GM23338 (cell line): Measurements from ENCODE around the gene CMC1. TPM values are rescaled to one million over a fixed set of nuclear protein-coding genes. Genes with fewer than 3 reads are reported as not detected.
"Not testable (repeated sequence)": the region's sequence is repeated elsewhere in the genome, so short reads cannot be mapped to it uniquely, and the experiment has no call there.

ENCODE experiments used
- ATAC-seq: fragments of 200-7000 bp; cut with Tn5 transposase; 3 replicates; pipeline ENCODE4 v1.9.1; 2020
- DNase-seq: peaks from one replicate; pipeline ENCODE4 v3.0.0-alpha.2; 2015; ENCODE audit warnings: low spot score
- H2AFZ ChIP-seq: fragments of 200-600 bp; sonication (generic); 2 replicates; pipeline ENCODE4 v1.8.0; 2016; ENCODE audit warnings: antibody characterized with exemption, mild to moderate bottlenecking, moderate library complexity
- H3F3A ChIP-seq: fragments of 200-600 bp; sonication (generic); replicated peaks from 2 replicates; pipeline ENCODE4 v1.8.0; 2017; ENCODE audit warnings: antibody characterized with exemption, mixed run types, low read depth
- H3K27ac ChIP-seq: fragments of 200-600 bp; sonication (generic); 2 replicates; pipeline ENCODE4 v1.6.1; 2016; ENCODE audit warnings: low read depth
- H3K27me3 ChIP-seq: fragments of 200-600 bp; sonication (generic); 2 replicates; pipeline ENCODE4 v1.8.0; 2016; ENCODE audit warnings: mild to moderate bottlenecking, mixed run types, moderate library complexity; ENCODE audit not compliant: insufficient read depth
- H3K36me3 ChIP-seq: fragments of 200-600 bp; sonication (generic); 2 replicates; pipeline ENCODE4 v1.8.0; 2016; ENCODE audit warnings: mild to moderate bottlenecking; ENCODE audit not compliant: insufficient read depth
- H3K4me1 ChIP-seq: fragments of 200-600 bp; sonication (generic); 2 replicates; pipeline ENCODE4 v1.8.0; 2016; ENCODE audit warnings: mild to moderate bottlenecking, moderate library complexity; ENCODE audit not compliant: insufficient read depth
- H3K4me2 ChIP-seq: fragments of 200-600 bp; sonication (generic); 2 replicates; pipeline ENCODE4 v1.7.1; 2017; ENCODE audit warnings: mixed run types
- H3K4me3 ChIP-seq: fragments of 200-600 bp; sonication (generic); 2 replicates; pipeline ENCODE4 v1.6.1; 2016; ENCODE audit warnings: mixed run types
- H3K79me2 ChIP-seq: fragments of 200-600 bp; sonication (generic); replicated peaks from 2 replicates; pipeline ENCODE4 v1.8.0; 2017; ENCODE audit warnings: mild to moderate bottlenecking; ENCODE audit not compliant: insufficient read depth
- H3K9me2 ChIP-seq: fragments of 200-600 bp; sonication (generic); 2 replicates; pipeline ENCODE4 v1.8.0; 2017; ENCODE audit not compliant: insufficient read depth
- H4K20me1 ChIP-seq: fragments of 200-600 bp; sonication (generic); replicated peaks from 2 replicates; pipeline ENCODE4 v1.8.0; 2017; ENCODE audit warnings: mild to moderate bottlenecking; ENCODE audit not compliant: insufficient read depth
- H3K27ac Mint-ChIP-seq: 2 replicates; pipeline ENCODE4 v1.8.0; 2020; ENCODE audit warnings: inconsistent platforms, mild to moderate bottlenecking, moderate library complexity, mixed read lengths
- H3K27me3 Mint-ChIP-seq: 3 replicates; pipeline ENCODE4 v1.8.0; 2022; ENCODE audit warnings: low read depth, mild to moderate bottlenecking, moderate library complexity, mixed read lengths, inconsistent platforms; ENCODE audit not compliant: insufficient read depth, poor library complexity
- H3K36me3 Mint-ChIP-seq: 3 replicates; pipeline ENCODE4 v1.8.0; 2021; ENCODE audit warnings: low read depth, mild to moderate bottlenecking, inconsistent platforms, moderate library complexity, mixed read lengths
- H3K4me1 Mint-ChIP-seq: 3 replicates; pipeline ENCODE4 v1.8.0; 2020; ENCODE audit warnings: mild to moderate bottlenecking, inconsistent platforms, mixed read lengths
- H3K4me3 Mint-ChIP-seq: 3 replicates; pipeline ENCODE4 v1.8.0; 2021; ENCODE audit warnings: moderate library complexity, mild to moderate bottlenecking, inconsistent platforms, mixed read lengths
- H3K9me3 Mint-ChIP-seq: 3 replicates; pipeline ENCODE4 v1.8.0; 2020; ENCODE audit warnings: moderate library complexity, mild to moderate bottlenecking, inconsistent platforms, mixed read lengths
- CREB1 ChIP-seq: fragments of 250-450 bp; sonication (Bioruptor Pico); IDR thresholded peaks from 2 replicates; pipeline ENCODE4 v1.5.0; 2020; ENCODE audit warnings: low read depth, mild to moderate bottlenecking, moderate library complexity
- EZH2 ChIP-seq: fragments of 200-600 bp; sonication (generic); IDR thresholded peaks from one replicate; pipeline ENCODE4 v1.8.0; 2017; ENCODE audit warnings: antibody characterized with exemption, mild to moderate bottlenecking, low read depth; ENCODE audit not compliant: unreplicated experiment
- EZH2phosphoT487 ChIP-seq: fragments of 200-600 bp; sonication (generic); IDR thresholded peaks from one replicate; pipeline ENCODE4 v1.8.1; 2018; ENCODE audit warnings: antibody characterized with exemption; ENCODE audit not compliant: unreplicated experiment
- JUNB ChIP-seq: IDR thresholded peaks from one replicate; pipeline ENCODE4 v1.6.1; 2016; ENCODE audit warnings: antibody characterized with exemption; ENCODE audit not compliant: unreplicated experiment
- POLR2AphosphoS5 ChIP-seq: IDR thresholded peaks from 2 replicates; pipeline ENCODE4 v1.6.1; 2016; ENCODE audit warnings: antibody characterized with exemption, low read depth
- STAT1 ChIP-seq: IDR thresholded peaks from one replicate; pipeline ENCODE4 v1.6.1; 2016; ENCODE audit warnings: antibody characterized with exemption; ENCODE audit not compliant: unreplicated experiment
- ZNF331 ChIP-seq: fragments of 250-450 bp; sonication (Bioruptor Pico); IDR thresholded peaks from 2 replicates; pipeline ENCODE4 v1.5.0; 2020; ENCODE audit warnings: low read depth, mild to moderate bottlenecking, moderate library complexity
- polyA plus RNA-seq: library from polyadenylated mRNA; unstranded; fragments of >200 nt; fragmentation: Nextera tagmentation; extraction: Ambion mirVana; gene quantifications from 2 replicates; pipeline ENCODE4 v1.2.1, GENCODE V29; 2016
- total RNA-seq: library from RNA; depleted of rRNA; stranded (reverse); fragments of >200 nt; shearing (Covaris generic); gene quantifications from 2 replicates; pipeline ENCODE4 v1.2.3, GENCODE V29; 2014
- TF ChIP-seq, protein P1 (sequence below), 2 experiments: fragments of 200-600 bp in 1 of 2; sonication (generic) in 1 of 2; conservative IDR thresholded peaks; 2 replicates each; pipeline versions ENCODE4 v1.5.1 to v1.6.1; 2016 to 2017; ENCODE audit warnings: antibody characterized with exemption in 2 of 2, low read depth in 2 of 2, mild to moderate bottlenecking in 2 of 2, moderate library complexity in 1 of 2
- TF ChIP-seq, protein P2 (sequence below): IDR thresholded peaks from 2 replicates; pipeline ENCODE4 v1.6.1; 2016; ENCODE audit warnings: antibody characterized with exemption
- TF ChIP-seq, protein P3 (sequence below): IDR thresholded peaks from one replicate; pipeline ENCODE4 v1.6.1; 2018; ENCODE audit warnings: antibody characterized with exemption; ENCODE audit not compliant: unreplicated experiment

Gene CMC1
- total and polyA plus RNA-seq, 2 experiments from 2014 or later = 9.2 to 144 TPM

DNA sequence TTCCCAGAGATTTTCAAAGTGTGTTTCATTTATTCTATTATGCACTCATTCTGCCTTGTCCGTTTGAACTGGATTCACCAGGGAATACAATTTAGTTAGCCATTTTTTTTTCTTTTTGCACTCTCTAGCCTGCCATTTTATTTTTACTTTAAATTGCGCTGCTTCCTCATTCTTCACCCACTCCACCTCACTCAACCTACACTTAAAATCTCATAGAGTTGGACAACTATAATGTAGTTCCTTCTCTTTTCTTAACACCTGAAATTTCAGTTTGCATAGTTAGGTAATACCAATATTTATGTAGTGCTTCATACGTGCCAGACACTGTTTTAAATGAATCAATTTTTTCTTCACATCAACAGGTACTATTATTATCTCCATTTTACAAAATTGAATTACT, 42.4 kb upstream of the CMC1 start:
- Histone ChIP-seq H3K4me3 (no peak overlapping the region), H3K9me2 (peaks cover 10% of the 10 kb centered on the region), H4K20me1 (no peaks in the 10 kb centered on the region), H3F3A (no peaks in the 10 kb centered on the region), H3K36me3 (no peaks in the 10 kb centered on the region), H3K27ac (no peak overlapping the region), H3K79me2 (no peaks in the 10 kb centered on the region), H3K27me3 (no peaks in the 10 kb centered on the region), H3K4me2 (no peak overlapping the region), H2AFZ (no peak overlapping the region), H3K4me1 (no peaks in the 10 kb centered on the region)
- ATAC-seq (no peak), DNase-seq (no peak)
- H3K9me3 Mint-ChIP-seq = no peaks in the 10 kb centered on the region
- no peak overlapping the region for H3K4me3 Mint-ChIP-seq
- H3K4me1 Mint-ChIP-seq = no peaks in the 10 kb centered on the region
- TF ChIP-seq, protein P1, sequence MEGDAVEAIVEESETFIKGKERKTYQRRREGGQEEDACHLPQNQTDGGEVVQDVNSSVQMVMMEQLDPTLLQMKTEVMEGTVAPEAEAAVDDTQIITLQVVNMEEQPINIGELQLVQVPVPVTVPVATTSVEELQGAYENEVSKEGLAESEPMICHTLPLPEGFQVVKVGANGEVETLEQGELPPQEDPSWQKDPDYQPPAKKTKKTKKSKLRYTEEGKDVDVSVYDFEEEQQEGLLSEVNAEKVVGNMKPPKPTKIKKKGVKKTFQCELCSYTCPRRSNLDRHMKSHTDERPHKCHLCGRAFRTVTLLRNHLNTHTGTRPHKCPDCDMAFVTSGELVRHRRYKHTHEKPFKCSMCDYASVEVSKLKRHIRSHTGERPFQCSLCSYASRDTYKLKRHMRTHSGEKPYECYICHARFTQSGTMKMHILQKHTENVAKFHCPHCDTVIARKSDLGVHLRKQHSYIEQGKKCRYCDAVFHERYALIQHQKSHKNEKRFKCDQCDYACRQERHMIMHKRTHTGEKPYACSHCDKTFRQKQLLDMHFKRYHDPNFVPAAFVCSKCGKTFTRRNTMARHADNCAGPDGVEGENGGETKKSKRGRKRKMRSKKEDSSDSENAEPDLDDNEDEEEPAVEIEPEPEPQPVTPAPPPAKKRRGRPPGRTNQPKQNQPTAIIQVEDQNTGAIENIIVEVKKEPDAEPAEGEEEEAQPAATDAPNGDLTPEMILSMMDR (conservative IDR thresholded peaks at IDR 0.05; ENCODE audit: low read depth in 2 of 2) = no peak
- no peak for TF ChIP-seq POLR2AphosphoS5
- no peak for TF ChIP-seq ZNF331
- TF ChIP-seq, protein P2, sequence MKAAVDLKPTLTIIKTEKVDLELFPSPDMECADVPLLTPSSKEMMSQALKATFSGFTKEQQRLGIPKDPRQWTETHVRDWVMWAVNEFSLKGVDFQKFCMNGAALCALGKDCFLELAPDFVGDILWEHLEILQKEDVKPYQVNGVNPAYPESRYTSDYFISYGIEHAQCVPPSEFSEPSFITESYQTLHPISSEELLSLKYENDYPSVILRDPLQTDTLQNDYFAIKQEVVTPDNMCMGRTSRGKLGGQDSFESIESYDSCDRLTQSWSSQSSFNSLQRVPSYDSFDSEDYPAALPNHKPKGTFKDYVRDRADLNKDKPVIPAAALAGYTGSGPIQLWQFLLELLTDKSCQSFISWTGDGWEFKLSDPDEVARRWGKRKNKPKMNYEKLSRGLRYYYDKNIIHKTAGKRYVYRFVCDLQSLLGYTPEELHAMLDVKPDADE = no peak
- TF ChIP-seq EZH2 = no peak
- TF ChIP-seq JUNB = no peak
- TF ChIP-seq CREB1 (CRISPR knock-in tag) = no peak
- TF ChIP-seq STAT1 = no peak
- TF ChIP-seq, protein P3, sequence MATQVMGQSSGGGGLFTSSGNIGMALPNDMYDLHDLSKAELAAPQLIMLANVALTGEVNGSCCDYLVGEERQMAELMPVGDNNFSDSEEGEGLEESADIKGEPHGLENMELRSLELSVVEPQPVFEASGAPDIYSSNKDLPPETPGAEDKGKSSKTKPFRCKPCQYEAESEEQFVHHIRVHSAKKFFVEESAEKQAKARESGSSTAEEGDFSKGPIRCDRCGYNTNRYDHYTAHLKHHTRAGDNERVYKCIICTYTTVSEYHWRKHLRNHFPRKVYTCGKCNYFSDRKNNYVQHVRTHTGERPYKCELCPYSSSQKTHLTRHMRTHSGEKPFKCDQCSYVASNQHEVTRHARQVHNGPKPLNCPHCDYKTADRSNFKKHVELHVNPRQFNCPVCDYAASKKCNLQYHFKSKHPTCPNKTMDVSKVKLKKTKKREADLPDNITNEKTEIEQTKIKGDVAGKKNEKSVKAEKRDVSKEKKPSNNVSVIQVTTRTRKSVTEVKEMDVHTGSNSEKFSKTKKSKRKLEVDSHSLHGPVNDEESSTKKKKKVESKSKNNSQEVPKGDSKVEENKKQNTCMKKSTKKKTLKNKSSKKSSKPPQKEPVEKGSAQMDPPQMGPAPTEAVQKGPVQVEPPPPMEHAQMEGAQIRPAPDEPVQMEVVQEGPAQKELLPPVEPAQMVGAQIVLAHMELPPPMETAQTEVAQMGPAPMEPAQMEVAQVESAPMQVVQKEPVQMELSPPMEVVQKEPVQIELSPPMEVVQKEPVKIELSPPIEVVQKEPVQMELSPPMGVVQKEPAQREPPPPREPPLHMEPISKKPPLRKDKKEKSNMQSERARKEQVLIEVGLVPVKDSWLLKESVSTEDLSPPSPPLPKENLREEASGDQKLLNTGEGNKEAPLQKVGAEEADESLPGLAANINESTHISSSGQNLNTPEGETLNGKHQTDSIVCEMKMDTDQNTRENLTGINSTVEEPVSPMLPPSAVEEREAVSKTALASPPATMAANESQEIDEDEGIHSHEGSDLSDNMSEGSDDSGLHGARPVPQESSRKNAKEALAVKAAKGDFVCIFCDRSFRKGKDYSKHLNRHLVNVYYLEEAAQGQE = no peak
- TF ChIP-seq EZH2phosphoT487 = no peak
- H3K36me3 Mint-ChIP-seq = no peaks in the 10 kb centered on the region
- H3K27ac Mint-ChIP-seq = no peak overlapping the region
- H3K27me3 Mint-ChIP-seq = peaks cover 5% of the 10 kb centered on the region

DNA sequence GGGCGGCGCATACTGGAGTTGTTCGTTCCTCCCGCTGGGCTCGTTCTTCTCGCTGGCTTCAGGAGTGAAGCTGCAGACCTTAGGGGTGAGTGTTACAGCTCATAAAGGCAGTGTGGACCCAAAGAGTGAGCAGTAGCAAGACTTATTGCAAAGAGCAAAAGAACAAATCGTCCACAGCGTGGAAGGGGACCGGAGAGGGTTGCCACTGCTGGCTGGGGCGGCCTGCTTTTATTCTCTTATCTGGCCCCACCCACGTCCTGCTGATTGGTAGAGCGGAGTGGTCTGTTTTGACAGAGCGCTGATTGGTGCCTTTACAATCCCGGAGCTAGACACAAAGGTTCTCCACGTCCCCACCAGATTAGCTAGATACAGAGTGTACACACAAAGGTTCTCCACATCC, 41.8 kb upstream of the CMC1 start:
- DNase-seq, H3K4me1 ChIP-seq, H3K9me3 Mint-ChIP-seq, H3K4me2 ChIP-seq, H3K4me1 Mint-ChIP-seq, H3K4me3 ChIP-seq, H3K4me3 Mint-ChIP-seq, H3K79me2 ChIP-seq, H3K27me3 ChIP-seq, H3K27ac Mint-ChIP-seq, H3K27me3 Mint-ChIP-seq, ATAC-seq, H3K27ac ChIP-seq, H3K36me3 ChIP-seq, H3F3A ChIP-seq, H4K20me1 ChIP-seq, H3K36me3 Mint-ChIP-seq: not testable (repeated sequence)
- Histone ChIP-seq H2AFZ (0 out of 2 replicates have a peak overlapping the region, but pooled peaks have one; percentile 78), H3K9me2 (peaks cover 13% of the 10 kb centered on the region)

DNA sequence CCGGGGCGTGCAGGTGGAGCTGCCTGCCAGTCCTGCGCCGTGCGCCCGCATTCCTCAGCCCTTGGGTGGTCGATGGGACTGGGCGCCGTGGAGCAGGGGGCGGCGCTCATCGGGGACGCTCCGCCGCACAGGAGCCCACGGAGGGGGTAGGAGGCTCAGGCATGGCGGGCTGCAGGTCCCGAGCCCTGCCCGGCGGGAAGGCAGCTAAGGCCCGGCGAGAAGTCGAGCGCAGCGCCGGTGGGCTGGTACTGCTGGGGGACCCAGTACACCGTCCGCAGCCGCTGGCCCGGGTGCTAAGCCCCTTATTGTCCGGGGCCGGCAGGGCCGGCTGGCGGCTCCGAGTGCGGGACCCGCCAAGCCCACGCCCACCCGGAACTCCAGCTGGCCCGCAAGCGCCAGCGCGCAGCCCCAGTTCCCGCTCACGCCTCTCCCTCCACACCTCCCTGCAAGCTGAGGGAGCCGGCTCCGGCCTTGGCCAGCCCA, 41.0 kb upstream of the CMC1 start:
- H3K36me3 Mint-ChIP-seq, H3K27me3 Mint-ChIP-seq, H3K9me3 Mint-ChIP-seq, H4K20me1 ChIP-seq, ATAC-seq, H3K4me1 ChIP-seq, H3K79me2 ChIP-seq, H3K4me3 Mint-ChIP-seq, H3K27me3 ChIP-seq, H3K4me1 Mint-ChIP-seq, H3K36me3 ChIP-seq, H3K27ac Mint-ChIP-seq, H3F3A ChIP-seq, H3K27ac ChIP-seq: not testable (repeated sequence)
- Histone ChIP-seq H3K4me2 (peak overlapping the region; percentile 10; the same call in 1 of the 2 replicates), H2AFZ (peak overlapping the region; percentile 56; the same call in 1 of the 2 replicates), H3K4me3 (peak overlapping the region; percentile 43), H3K9me2 (peaks cover 13% of the 10 kb centered on the region)
- DNase-seq = peak; percentile 9
